Caco-2 (cell line): Measurements from ENCODE around the gene LVRN. TPM values are rescaled to one million over a fixed set of nuclear protein-coding genes. Genes with fewer than 3 reads are reported as not detected.
"Not testable (repeated sequence)": the region's sequence is repeated elsewhere in the genome, so short reads cannot be mapped to it uniquely, and the experiment has no call there.

Experiments
- BruUV-seq: library from RNA; stranded (reverse); fragments of 400-500 nt; replicated peaks from 2 replicates; lab custom pipeline; 2021; lab: Mats Ljungman, UMichigan
- CTCF ChIA-PET: fragments of 300-600 bp; sonication (Branson Sonifier 250); formaldehyde crosslinking; loops from one replicate; lab custom pipeline; 2022; ENCODE audit warnings: antibody characterized with exemption; lab: Charles Lee
- POLR2A ChIA-PET: fragments of 300-600 bp; sonication (Branson Sonifier 250); formaldehyde crosslinking; loops from one replicate; lab custom pipeline; 2022; ENCODE audit warnings: antibody characterized with exemption; lab: Charles Lee
- DNase-seq, 2 experiments: peaks; one replicate each; pipeline versions ENCODE4 v3.0.0 to v3.0.0-alpha.2; 2020 to 2022
- H3K27me3 ChIP-seq: replicated peaks from 2 replicates; pipeline ENCODE4 v1.6.0; 2011; ENCODE audit warnings: low read length; ENCODE audit not compliant: control insufficient read depth, insufficient read depth
- H3K36me3 ChIP-seq: 2 replicates; pipeline ENCODE4 v1.5.1; 2011; ENCODE audit warnings: low read length; ENCODE audit not compliant: control insufficient read depth, insufficient read depth
- H3K4me1 ChIP-seq: fragments of 250-450 bp; sonication (Bioruptor Pico); 2 replicates; pipeline ENCODE4 v1.5.1; 2020; ENCODE audit warnings: mild to moderate bottlenecking
- H3K4me3 ChIP-seq: 2 replicates; pipeline ENCODE4 v1.5.1; 2011; ENCODE audit warnings: low read depth, mild to moderate bottlenecking, control low read depth, low read length
- H3K9me3 ChIP-seq: fragments of 250-450 bp; sonication (Bioruptor Pico); 2 replicates; pipeline ENCODE4 v1.5.1; 2020; ENCODE audit warnings: mild to moderate bottlenecking, moderate library complexity
- H3K27ac Mint-ChIP-seq: one replicate; pipeline ENCODE4 v1.8.0; 2022; ENCODE audit warnings: mixed read lengths; ENCODE audit not compliant: unreplicated experiment
- H3K27me3 Mint-ChIP-seq: one replicate; pipeline ENCODE4 v1.8.0; 2022; ENCODE audit warnings: mixed read lengths; ENCODE audit not compliant: insufficient read depth, unreplicated experiment
- H3K36me3 Mint-ChIP-seq: one replicate; pipeline ENCODE4 v1.8.0; 2022; ENCODE audit warnings: mild to moderate bottlenecking, mixed read lengths; ENCODE audit not compliant: insufficient read depth, unreplicated experiment
- H3K4me1 Mint-ChIP-seq: one replicate; pipeline ENCODE4 v1.8.0; 2022; ENCODE audit warnings: low read depth, mixed read lengths; ENCODE audit not compliant: unreplicated experiment
- H3K4me3 Mint-ChIP-seq: one replicate; pipeline ENCODE4 v1.8.0; 2022; ENCODE audit warnings: mild to moderate bottlenecking, moderate library complexity, mixed read lengths; ENCODE audit not compliant: unreplicated experiment
- H3K9me3 Mint-ChIP-seq: one replicate; pipeline ENCODE4 v1.8.0; 2022; ENCODE audit warnings: mixed read lengths; ENCODE audit not compliant: unreplicated experiment
- intact Hi-C: fragments of 100-400 bp; cut with micrococcal nuclease; formaldehyde crosslinking; loops from one replicate; pipeline ENCODE4 v1.10.0; 2022; ENCODE audit not compliant: unreplicated experiment
- total RNA-seq: library from RNA; stranded (reverse); gene quantifications from 2 replicates; pipeline ENCODE4 v1.2.3, GENCODE V29; 2022
- TF ChIP-seq, protein P1 (sequence below), 2 experiments: fragments of 200-600 bp in 1 of 2; IDR thresholded peaks; 1 replicate in 1 of 2; 2 replicates in 1 of 2; pipeline versions ENCODE4 v1.5.1 to v1.8.0; 2011 to 2022; ENCODE audit warnings: antibody characterized with exemption in 1 of 2, control low read depth in 1 of 2, inconsistent platforms in 1 of 2, low read depth in 1 of 2, low read length in 1 of 2, mild to moderate bottlenecking in 1 of 2, moderate library complexity in 1 of 2; ENCODE audit not compliant: insufficient read depth in 1 of 2, severe bottlenecking in 1 of 2, unreplicated experiment in 1 of 2

LVRN gene
- total RNA-seq, 1 experiment from 2014 or later, result 0.27 TPM

- H3K36me3 ChIP-seq, H3K36me3 Mint-ChIP-seq, H3K4me3 Mint-ChIP-seq, BruUV-seq, H3K4me1 ChIP-seq, H3K4me1 Mint-ChIP-seq, intact Hi-C loops, H3K9me3 Mint-ChIP-seq, DNase-seq, H3K4me3 ChIP-seq, H3K27me3 ChIP-seq, H3K27ac Mint-ChIP-seq, CTCF ChIA-PET, H3K9me3 ChIP-seq, H3K27me3 Mint-ChIP-seq, POLR2A ChIA-PET: not testable (repeated sequence)
These were observed 32.1 kb upstream of the LVRN start for GRCh38 chr5:115930171-115930570.

GRCh38 chr5:115930630-115931337 is 31.5 kb upstream of the LVRN start:
- DNase-seq, result no peak
- H3K9me3 Mint-ChIP-seq, result peaks cover 9% of the 10 kb centered on the region
- H3K27me3 Mint-ChIP-seq, result no peaks in the 10 kb centered on the region
- H3K4me1 Mint-ChIP-seq, result peaks cover 5% of the 10 kb centered on the region
- ChIA-PET POLR2A (no interaction called here), CTCF (no interaction called here)
- no peak overlapping the region for H3K27ac Mint-ChIP-seq
- no peaks in the 10 kb centered on the region for H3K36me3 Mint-ChIP-seq
- Histone ChIP-seq H3K36me3 (no peaks in the 10 kb centered on the region), H3K4me1 (peaks cover 8% of the 10 kb centered on the region; the same call in 1 of the 2 replicates), H3K9me3 (no peaks in the 10 kb centered on the region), H3K4me3 (no peak overlapping the region), H3K27me3 (no peaks in the 10 kb centered on the region)
- no peak overlapping the region for H3K4me3 Mint-ChIP-seq
- intact Hi-C loops, result no loop called here
- no TSS peak for BruUV-seq
- TF ChIP-seq, protein P1, sequence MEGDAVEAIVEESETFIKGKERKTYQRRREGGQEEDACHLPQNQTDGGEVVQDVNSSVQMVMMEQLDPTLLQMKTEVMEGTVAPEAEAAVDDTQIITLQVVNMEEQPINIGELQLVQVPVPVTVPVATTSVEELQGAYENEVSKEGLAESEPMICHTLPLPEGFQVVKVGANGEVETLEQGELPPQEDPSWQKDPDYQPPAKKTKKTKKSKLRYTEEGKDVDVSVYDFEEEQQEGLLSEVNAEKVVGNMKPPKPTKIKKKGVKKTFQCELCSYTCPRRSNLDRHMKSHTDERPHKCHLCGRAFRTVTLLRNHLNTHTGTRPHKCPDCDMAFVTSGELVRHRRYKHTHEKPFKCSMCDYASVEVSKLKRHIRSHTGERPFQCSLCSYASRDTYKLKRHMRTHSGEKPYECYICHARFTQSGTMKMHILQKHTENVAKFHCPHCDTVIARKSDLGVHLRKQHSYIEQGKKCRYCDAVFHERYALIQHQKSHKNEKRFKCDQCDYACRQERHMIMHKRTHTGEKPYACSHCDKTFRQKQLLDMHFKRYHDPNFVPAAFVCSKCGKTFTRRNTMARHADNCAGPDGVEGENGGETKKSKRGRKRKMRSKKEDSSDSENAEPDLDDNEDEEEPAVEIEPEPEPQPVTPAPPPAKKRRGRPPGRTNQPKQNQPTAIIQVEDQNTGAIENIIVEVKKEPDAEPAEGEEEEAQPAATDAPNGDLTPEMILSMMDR (IDR thresholded peaks at IDR 0.05; ENCODE audit: insufficient read depth in 1 of 2, low read depth in 1 of 2, low read length in 1 of 2, severe bottlenecking in 1 of 2, unreplicated experiment in 1 of 2), result no peak

GRCh38 chr5:115932991-115933390 is 29.3 kb upstream of the LVRN start:
- no peaks in the 10 kb centered on the region for H3K27me3 ChIP-seq
- BruUV-seq, result no TSS peak
- Mint-ChIP-seq H3K4me1 (peaks cover 5% of the 10 kb centered on the region), H3K27ac (no peak overlapping the region), H3K9me3 (peaks cover 9% of the 10 kb centered on the region), H3K36me3 (no peaks in the 10 kb centered on the region), H3K27me3 (no peaks in the 10 kb centered on the region), H3K4me3 (no peak overlapping the region)
- TF ChIP-seq, protein P1 (IDR thresholded peaks at IDR 0.05; ENCODE audit: insufficient read depth in 1 of 2, low read depth in 1 of 2, low read length in 1 of 2, severe bottlenecking in 1 of 2, unreplicated experiment in 1 of 2), result no peak
- no peak for DNase-seq
- no peaks in the 10 kb centered on the region for H3K36me3 ChIP-seq
- intact Hi-C loops, result no loop called here
- CTCF ChIA-PET, result no interaction called here
- no peak overlapping the region for H3K4me3 ChIP-seq
- peaks cover 8% of the 10 kb centered on the region; the same call in 1 of the 2 replicates for H3K4me1 ChIP-seq
- POLR2A ChIA-PET, result no interaction called here
- no peaks in the 10 kb centered on the region for H3K9me3 ChIP-seq
